Epithelial cell of proximal tubule (primary cell): ENCODE results near the gene ETV6. TPM values are rescaled to one million over a fixed set of nuclear protein-coding genes. Genes with fewer than 3 reads are reported as not detected.

Experiments
- DNase-seq: peaks from one replicate; pipeline ENCODE4 v3.0.0-alpha.2; 2011; ENCODE audit warnings: low read depth
- H3K4me3 ChIP-seq: 2 replicates; pipeline ENCODE4 v1.5.1; 2011; ENCODE audit warnings: low read depth, mild to moderate bottlenecking, low read length
- total RNA-seq: library from RNA; depleted of rRNA; stranded (reverse); fragments of >200 nt; gene quantifications from 2 replicates; pipeline ENCODE4 v1.2.3, GENCODE V29; 2015
- TF ChIP-seq, protein P1 (sequence below): conservative IDR thresholded peaks from 2 replicates; pipeline ENCODE4 v1.5.1; 2012; ENCODE audit warnings: low read depth, mild to moderate bottlenecking, low read length

ETV6 gene
- total RNA-seq, 1 donor from 2014 or later: 12.9 TPM

DNA sequence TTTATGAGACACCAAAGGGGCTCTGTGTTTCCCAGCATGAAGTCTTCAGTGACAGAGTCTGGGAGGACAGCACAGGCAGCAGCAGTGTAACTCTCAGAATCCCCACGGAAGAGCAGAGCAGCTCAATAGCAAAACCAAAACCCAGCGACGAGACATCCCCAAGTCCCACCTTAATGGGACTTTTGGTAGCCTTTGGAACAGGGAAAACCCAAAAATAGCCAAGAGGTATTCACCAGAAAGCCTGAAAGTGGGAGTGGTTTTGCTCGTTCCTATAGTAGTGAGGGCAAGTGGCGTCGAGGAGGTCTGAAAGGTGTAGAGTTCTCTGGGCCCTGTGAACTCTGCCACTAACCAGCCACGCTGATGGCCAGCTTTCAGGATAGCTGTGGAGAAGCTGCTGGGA, 174.6 kb downstream of the ETV6 start:
- TF ChIP-seq, protein P1, sequence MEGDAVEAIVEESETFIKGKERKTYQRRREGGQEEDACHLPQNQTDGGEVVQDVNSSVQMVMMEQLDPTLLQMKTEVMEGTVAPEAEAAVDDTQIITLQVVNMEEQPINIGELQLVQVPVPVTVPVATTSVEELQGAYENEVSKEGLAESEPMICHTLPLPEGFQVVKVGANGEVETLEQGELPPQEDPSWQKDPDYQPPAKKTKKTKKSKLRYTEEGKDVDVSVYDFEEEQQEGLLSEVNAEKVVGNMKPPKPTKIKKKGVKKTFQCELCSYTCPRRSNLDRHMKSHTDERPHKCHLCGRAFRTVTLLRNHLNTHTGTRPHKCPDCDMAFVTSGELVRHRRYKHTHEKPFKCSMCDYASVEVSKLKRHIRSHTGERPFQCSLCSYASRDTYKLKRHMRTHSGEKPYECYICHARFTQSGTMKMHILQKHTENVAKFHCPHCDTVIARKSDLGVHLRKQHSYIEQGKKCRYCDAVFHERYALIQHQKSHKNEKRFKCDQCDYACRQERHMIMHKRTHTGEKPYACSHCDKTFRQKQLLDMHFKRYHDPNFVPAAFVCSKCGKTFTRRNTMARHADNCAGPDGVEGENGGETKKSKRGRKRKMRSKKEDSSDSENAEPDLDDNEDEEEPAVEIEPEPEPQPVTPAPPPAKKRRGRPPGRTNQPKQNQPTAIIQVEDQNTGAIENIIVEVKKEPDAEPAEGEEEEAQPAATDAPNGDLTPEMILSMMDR: no peak
- no peak overlapping the region for H3K4me3 ChIP-seq
- no peak for DNase-seq

DNA sequence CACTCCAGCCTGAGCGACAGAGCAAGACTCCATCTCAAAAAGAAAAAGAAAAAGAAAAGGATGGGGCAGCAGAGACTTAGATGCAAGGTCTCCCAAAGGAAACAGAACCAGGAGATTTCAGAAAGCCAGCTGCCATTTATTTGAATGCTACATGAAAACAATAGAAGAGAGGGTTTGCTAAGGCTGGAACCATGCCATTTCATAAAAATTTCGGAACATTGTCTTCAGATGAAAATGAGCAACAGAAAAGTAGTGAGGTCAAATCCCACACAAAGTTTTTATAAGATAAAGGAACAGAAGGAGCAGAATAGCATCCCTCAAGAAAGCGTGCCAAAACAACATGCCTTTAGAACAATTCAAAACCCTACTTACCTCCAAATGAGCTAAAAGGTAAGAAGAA, 175.3 kb downstream of the ETV6 start:
- TF ChIP-seq, protein P1: no peak
- no peak for DNase-seq
- H3K4me3 ChIP-seq: no peak overlapping the region

GRCh38 chr12:11825278-11825677, 175.8 kb downstream of the ETV6 start:
- no peak for DNase-seq
- TF ChIP-seq, protein P1: no peak
- H3K4me3 ChIP-seq: no peak overlapping the region

GRCh38 chr12:11826574-11826973, 177.1 kb downstream of the ETV6 start:
- DNase-seq: no peak
- TF ChIP-seq, protein P1: no peak
- H3K4me3 ChIP-seq: no peak overlapping the region

DNA sequence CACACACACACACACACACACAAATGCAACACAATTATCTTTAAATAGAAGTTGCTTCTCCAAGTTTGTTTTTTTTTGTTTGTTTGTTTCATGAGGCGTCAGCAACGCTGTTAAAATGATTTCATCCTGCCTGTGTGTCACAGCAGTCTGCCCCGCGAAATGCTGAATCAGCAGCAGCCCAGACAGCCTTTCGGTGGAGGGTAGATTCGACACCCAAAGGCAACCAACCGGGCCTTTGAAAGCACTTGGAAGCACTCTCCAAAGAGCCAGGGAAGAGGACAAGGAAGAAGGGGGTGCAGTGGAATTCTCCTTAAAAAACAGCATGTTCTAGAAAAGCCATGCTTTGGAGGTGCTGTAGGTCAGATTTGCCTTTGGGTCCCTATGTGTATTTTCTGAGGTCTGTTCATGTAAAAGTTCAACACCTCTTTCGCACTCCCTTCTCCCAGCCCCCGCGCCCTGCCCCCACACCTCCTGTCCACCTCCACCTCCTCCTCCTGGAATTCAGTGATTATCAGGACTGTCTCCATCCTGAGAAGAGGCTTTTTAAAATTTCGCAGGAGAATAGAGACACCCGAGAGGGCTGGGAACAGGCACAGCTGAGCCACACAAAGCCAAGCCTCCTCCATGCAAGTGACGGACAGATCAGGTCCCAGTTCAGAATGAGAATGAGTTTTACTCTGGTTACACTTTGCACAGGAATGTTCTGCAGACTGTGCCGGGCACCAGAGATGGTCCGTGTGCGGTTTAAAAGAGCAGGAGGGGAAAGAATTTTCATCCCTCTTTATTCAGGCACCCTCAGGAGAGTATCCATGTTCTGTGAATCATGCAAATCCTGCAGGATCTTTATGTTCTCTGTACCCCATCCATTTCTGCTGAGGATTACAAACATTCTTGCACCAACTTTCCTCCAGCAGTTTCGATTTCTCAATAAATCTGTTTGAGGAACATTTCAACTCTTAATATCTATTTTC, 177.9 kb downstream of the ETV6 start:
- no peak overlapping the region for H3K4me3 ChIP-seq
- DNase-seq: no peak
- TF ChIP-seq, protein P1: no peak

DNA sequence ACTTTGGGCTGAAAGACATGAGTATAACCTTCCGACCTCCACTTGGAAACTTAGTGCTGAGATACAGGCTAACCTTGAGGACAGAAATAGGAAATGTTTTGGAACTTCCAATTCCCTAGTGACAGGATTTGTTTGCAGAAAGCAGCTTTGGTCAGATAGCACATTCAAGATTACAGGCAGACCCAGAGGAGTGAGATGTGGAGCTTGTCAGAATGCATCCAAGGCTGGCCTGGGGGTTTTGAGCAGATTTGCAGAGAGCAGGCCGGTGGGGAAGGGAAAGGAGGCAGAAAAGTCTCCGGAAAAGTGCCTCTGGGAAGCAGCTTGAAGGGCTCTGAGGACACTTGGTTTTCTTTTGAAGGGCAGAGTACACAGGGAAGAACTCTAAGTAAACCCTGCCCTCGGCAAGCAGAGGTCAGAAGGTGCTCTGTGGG, 180.3 kb downstream of the ETV6 start:
- TF ChIP-seq, protein P1: no peak
- DNase-seq: no peak
- no peak overlapping the region for H3K4me3 ChIP-seq
